OCI-LY7 (cell line): ENCODE data around the gene REPIN1. TPM values are rescaled to one million over a fixed set of nuclear protein-coding genes. Genes with fewer than 3 reads are reported as not detected.

Experiments used
- BruUV-seq: library from RNA; stranded (reverse); fragments of 400-500 nt; replicated peaks from 2 replicates; lab custom pipeline; 2021; lab: Mats Ljungman, UMichigan
- CTCF ChIA-PET: fragments of 300-600 bp; sonication (Branson Sonifier 250); formaldehyde crosslinking; loops from one replicate; lab custom pipeline; 2022; ENCODE audit warnings: antibody characterized with exemption; ENCODE audit not compliant: unreplicated experiment; lab: Charles Lee
- POLR2A ChIA-PET: fragments of 300-600 bp; sonication (Branson Sonifier 250); formaldehyde crosslinking; loops from one replicate; lab custom pipeline; 2022; ENCODE audit warnings: antibody characterized with exemption; lab: Charles Lee
- DNase-seq: peaks from one replicate; pipeline ENCODE4 v3.0.0-alpha.2; 2015; ENCODE audit warnings: low spot score
- H2AFZ ChIP-seq: fragments of 200-600 bp; sonication (generic), shearing (Covaris generic); 2 replicates; pipeline ENCODE4 v1.6.1; 2014; ENCODE audit warnings: mild to moderate bottlenecking, antibody characterized with exemption, low read length, moderate library complexity
- H3K27ac ChIP-seq: fragments of 200-600 bp; sonication (generic); 2 replicates; pipeline ENCODE4 v1.5.1; 2014; ENCODE audit warnings: mixed run types, low read depth, mild to moderate bottlenecking, moderate library complexity, low read length, inconsistent platforms; ENCODE audit not compliant: poor library complexity, severe bottlenecking
- H3K36me3 ChIP-seq: fragments of 200-600 bp; sonication (generic); 2 replicates; pipeline ENCODE4 v1.6.1; 2014; ENCODE audit warnings: mild to moderate bottlenecking, antibody characterized with exemption, low read length, moderate library complexity, mixed read lengths; ENCODE audit not compliant: insufficient read depth
- H3K4me1 ChIP-seq: fragments of 200-600 bp; sonication (generic); 2 replicates; pipeline ENCODE4 v1.5.1; 2014; ENCODE audit warnings: mild to moderate bottlenecking, low read length; ENCODE audit not compliant: insufficient read depth, poor library complexity, severe bottlenecking
- H3K4me2 ChIP-seq: fragments of 200-600 bp; sonication (generic); 2 replicates; pipeline ENCODE4 v1.6.1; 2014; ENCODE audit warnings: mild to moderate bottlenecking, low read length
- H3K4me3 ChIP-seq: fragments of 200-600 bp; sonication (generic); 2 replicates; pipeline ENCODE4 v1.5.1; 2014; ENCODE audit warnings: mild to moderate bottlenecking, low read depth, low read length; ENCODE audit not compliant: poor library complexity, severe bottlenecking
- H3K79me2 ChIP-seq: fragments of 200-600 bp; sonication (generic); 2 replicates; pipeline ENCODE4 v1.6.1; 2016; ENCODE audit warnings: low read depth, mild to moderate bottlenecking, low read length, moderate library complexity, mixed read lengths; ENCODE audit not compliant: insufficient read depth
- H3K9me2 ChIP-seq: fragments of 200-600 bp; sonication (generic); 2 replicates; pipeline ENCODE4 v1.6.1; 2016; ENCODE audit warnings: mild to moderate bottlenecking, low read length, mixed read lengths; ENCODE audit not compliant: insufficient read depth
- H3K9me3 ChIP-seq: fragments of 200-600 bp; sonication (generic); 2 replicates; pipeline ENCODE4 v1.6.1; 2014; ENCODE audit warnings: mild to moderate bottlenecking, mixed run types, low read length, mixed read lengths
- H4K20me1 ChIP-seq: fragments of 200-600 bp; sonication (generic); 2 replicates; pipeline ENCODE4 v1.6.1; 2014; ENCODE audit warnings: mild to moderate bottlenecking, antibody characterized with exemption, low read length, moderate library complexity, mixed read lengths; ENCODE audit not compliant: insufficient read depth
- EZH2phosphoT487 ChIP-seq: fragments of 200-600 bp; sonication (generic); IDR thresholded peaks from 2 replicates; pipeline ENCODE4 v1.6.1; 2018; ENCODE audit warnings: low read depth, borderline replicate concordance, mild to moderate bottlenecking, mixed run types, antibody characterized with exemption, low read length, moderate library complexity, mixed read lengths
- intact Hi-C: fragments of 100-400 bp; cut with micrococcal nuclease; formaldehyde crosslinking; loops from one replicate; pipeline ENCODE4 v1.10.0; 2022; ENCODE audit not compliant: unreplicated experiment
- total RNA-seq, 2 experiments: library from RNA; depleted of rRNA in 1 of 2; stranded (reverse); fragments of >200 nt in 1 of 2; shearing (Covaris generic) in 1 of 2; gene quantifications; 2 replicates each; pipeline ENCODE4 v1.2.3, GENCODE V29; 2014 to 2022
- TF ChIP-seq, protein P1 (sequence below): fragments of 200-600 bp; sonication (generic); conservative IDR thresholded peaks from 2 replicates; pipeline ENCODE4 v1.5.1; 2014; ENCODE audit warnings: mild to moderate bottlenecking, antibody characterized with exemption, low read length, moderate library complexity, mixed read lengths

Gene REPIN1
- total RNA-seq, 2 experiments from 2014 or later, result 19.0 to 46.2 TPM

DNA sequence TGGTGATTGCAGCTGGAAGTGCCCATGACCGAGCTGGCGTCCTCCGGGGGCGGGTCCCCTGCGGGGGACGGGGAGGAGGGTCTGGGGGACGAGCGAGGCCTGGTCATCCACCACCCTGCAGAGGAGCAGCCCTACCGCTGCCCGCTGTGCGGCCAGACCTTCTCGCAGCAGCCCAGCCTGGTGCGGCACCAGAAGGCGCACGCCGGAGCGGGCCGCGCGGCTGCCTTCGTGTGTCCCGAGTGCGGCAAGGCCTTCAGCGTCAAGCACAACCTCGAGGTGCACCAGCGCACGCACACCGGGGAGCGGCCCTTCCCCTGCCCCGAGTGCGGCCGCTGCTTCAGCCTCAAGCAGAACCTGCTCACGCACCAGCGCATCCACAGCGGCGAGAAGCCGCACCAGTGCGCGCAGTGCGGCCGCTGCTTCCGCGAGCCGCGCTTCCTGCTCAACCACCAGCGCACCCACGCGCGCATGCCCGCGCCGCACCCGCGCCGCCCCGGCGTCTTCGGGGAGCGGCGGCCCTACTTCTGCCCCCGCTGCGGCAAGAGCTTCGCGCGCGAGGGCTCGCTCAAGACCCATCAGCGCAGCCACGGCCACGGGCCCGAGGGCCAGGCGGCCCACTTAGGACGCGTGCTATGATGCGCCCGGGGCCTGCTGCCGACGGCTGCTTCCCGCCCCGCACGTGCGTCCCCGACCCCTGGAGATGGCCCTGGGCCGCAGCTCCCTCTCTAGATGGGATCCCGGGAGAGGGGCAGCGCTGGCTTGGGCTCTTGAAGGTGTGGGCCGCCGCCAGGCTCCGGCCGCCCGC, 39.2 kb downstream of the REPIN1 start:
- ChIA-PET POLR2A (interaction anchor here (1.0 to 2.7 kb wide), 7 partner anchors 27 to 53 kb away, joined by 4 to 11 read pairs (median 9); no protein-coding TSS in a partner anchor), CTCF (interaction anchor here (0.6 kb wide), 1 partner anchor 703 kb away, joined by 4 read pairs; no protein-coding TSS in a partner anchor)
- H3K36me3 ChIP-seq, result peaks cover 10% of the 10 kb centered on the region
- no peaks in the 10 kb centered on the region for H4K20me1 ChIP-seq
- no peaks in the 10 kb centered on the region for H3K9me3 ChIP-seq
- peak overlapping the region; percentile 96 for H3K4me2 ChIP-seq
- BruUV-seq, result no TSS peak
- TF ChIP-seq, protein P1, sequence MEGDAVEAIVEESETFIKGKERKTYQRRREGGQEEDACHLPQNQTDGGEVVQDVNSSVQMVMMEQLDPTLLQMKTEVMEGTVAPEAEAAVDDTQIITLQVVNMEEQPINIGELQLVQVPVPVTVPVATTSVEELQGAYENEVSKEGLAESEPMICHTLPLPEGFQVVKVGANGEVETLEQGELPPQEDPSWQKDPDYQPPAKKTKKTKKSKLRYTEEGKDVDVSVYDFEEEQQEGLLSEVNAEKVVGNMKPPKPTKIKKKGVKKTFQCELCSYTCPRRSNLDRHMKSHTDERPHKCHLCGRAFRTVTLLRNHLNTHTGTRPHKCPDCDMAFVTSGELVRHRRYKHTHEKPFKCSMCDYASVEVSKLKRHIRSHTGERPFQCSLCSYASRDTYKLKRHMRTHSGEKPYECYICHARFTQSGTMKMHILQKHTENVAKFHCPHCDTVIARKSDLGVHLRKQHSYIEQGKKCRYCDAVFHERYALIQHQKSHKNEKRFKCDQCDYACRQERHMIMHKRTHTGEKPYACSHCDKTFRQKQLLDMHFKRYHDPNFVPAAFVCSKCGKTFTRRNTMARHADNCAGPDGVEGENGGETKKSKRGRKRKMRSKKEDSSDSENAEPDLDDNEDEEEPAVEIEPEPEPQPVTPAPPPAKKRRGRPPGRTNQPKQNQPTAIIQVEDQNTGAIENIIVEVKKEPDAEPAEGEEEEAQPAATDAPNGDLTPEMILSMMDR, result no peak
- TF ChIP-seq EZH2phosphoT487, result no peak
- no peak for DNase-seq
- H3K9me2 ChIP-seq, result no peaks in the 10 kb centered on the region
- H3K27ac ChIP-seq, result peak overlapping the region; percentile 89
- H3K79me2 ChIP-seq, result no peaks in the 10 kb centered on the region; the same call in 1 of the 2 replicates
- H2AFZ ChIP-seq, result no peak overlapping the region
- intact Hi-C loops, result loop anchor here (2.0 kb wide), 1 partner anchor 39 kb away; the partner anchor contains the start of gene REPIN1
- H3K4me1 ChIP-seq, result peaks cover 40% of the 10 kb centered on the region
- H3K4me3 ChIP-seq, result peak overlapping the region; percentile 80

- DNase-seq, result no peak
- peaks cover 10% of the 10 kb centered on the region for H3K36me3 ChIP-seq
- peak overlapping the region; percentile 37 for H3K27ac ChIP-seq
- H3K79me2 ChIP-seq, result no peaks in the 10 kb centered on the region; the same call in 1 of the 2 replicates
- H3K9me3 ChIP-seq, result no peaks in the 10 kb centered on the region
- H3K4me2 ChIP-seq, result no peak overlapping the region; the same call in 1 of the 2 replicates
- no peak for TF ChIP-seq EZH2phosphoT487
- TF ChIP-seq, protein P1, result no peak
- H2AFZ ChIP-seq, result no peak overlapping the region
- no peaks in the 10 kb centered on the region for H4K20me1 ChIP-seq
- CTCF ChIA-PET, result no interaction called here
- H3K4me3 ChIP-seq, result no peak overlapping the region
- BruUV-seq, result no TSS peak
- intact Hi-C loops, result no loop called here
- H3K4me1 ChIP-seq, result peaks cover 39% of the 10 kb centered on the region
- no peaks in the 10 kb centered on the region for H3K9me2 ChIP-seq
- POLR2A ChIA-PET, result interaction anchor here (0.6 kb wide), 1 partner anchor 379 kb away, joined by 3 read pairs; no protein-coding TSS in a partner anchor
Measured at GRCh38 chr7:150408393-150409299, 40.0 kb downstream of the REPIN1 start.
